ENCODE measurements around the gene PIGU.
"Not testable (repeated sequence)": the region's sequence is repeated elsewhere in the genome, so short reads cannot be mapped to it uniquely, and the experiment has no call there.

The PIGU gene

DNA sequence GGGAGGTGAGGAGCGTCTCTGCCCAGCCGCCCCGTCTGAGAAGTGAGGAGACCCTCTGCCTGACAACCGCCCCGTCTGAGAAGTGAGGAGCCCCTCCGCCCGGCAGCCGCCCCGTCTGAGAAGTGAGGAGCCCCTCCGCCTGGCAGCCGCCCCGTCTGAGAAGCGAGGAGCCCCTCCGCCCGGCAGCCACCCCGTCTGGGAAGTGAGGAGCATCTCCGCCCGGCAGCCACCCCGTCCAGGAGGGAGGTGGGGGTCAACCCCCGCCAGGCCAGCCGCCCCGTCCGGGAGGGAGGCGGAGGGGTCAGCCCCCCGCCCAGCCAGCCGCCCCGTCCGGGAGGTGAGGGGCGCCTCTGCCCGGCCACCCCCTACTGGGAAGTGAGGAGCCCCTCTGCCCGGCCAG, 18.2 kb downstream of the PIGU start:
- H3K27me3 ChIP-seq (ENCODE audit: insufficient read depth, low read length, poor library complexity); H3K4me2 ChIP-seq (ENCODE audit: low read length); H3K79me2 ChIP-seq (ENCODE audit: control insufficient read depth, insufficient read depth, low read length); H4K5ac ChIP-seq (ENCODE audit: low read length); H3K23ac ChIP-seq (ENCODE audit: low read length); H3K36me3 ChIP-seq (ENCODE audit: control insufficient read depth, insufficient read depth, low read length); H2BK5ac ChIP-seq (ENCODE audit: low read length); H3K27ac ChIP-seq (ENCODE audit: low read depth, low read length); H3K79me1 ChIP-seq (ENCODE audit: low read length); H2AK5ac ChIP-seq (ENCODE audit: low read length); H3K4me3 ChIP-seq (ENCODE audit: low read length); H3K56ac ChIP-seq (ENCODE audit: low read length); H3K4ac ChIP-seq (ENCODE audit: low read depth, low read length); H2BK120ac ChIP-seq (ENCODE audit: low read depth, low read length); H3K4me1 ChIP-seq (ENCODE audit: control insufficient read depth, low read depth, low read length); H3K9ac ChIP-seq (ENCODE audit: low read length); H2BK15ac ChIP-seq (replicated peaks; ENCODE audit: low read depth); H4K8ac ChIP-seq (ENCODE audit: low read depth, low read length); DNase-seq; H3K18ac ChIP-seq (ENCODE audit: low read length): not testable (repeated sequence)
- WGBS (ENCODE audit: extremely low coverage, insufficient coverage, low lambda C conversion rate) = no CpG with 5 or more reads among the region's 31 CpGs

DNA sequence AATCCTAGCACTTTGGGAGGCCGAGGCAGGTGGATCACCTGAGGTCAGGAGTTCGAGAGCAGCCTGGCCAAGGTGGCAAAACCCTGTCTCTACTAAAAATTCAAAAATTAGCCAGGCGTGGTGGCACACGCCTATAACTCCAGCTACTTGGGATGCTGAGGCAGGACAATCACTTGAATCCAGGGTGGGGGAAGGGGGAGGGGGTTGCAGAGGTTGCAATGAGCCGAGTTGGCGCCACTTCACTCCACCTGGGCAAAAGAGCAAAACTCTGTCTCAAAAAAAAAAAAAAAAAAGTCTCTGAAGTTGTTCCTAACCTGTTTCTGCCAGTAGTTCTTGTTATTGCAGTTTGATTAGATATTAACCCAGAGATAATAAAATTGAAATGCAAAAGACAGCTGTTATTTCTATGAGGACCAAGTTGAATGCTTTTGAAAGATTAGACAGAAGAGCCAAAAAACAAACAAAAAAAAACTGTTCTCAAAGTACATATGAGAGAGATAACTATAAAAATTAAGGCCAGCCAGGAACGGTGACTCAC, 22.6 kb downstream of the PIGU start:
- H4K8ac ChIP-seq (ENCODE audit: low read depth, low read length) = no peak overlapping the region
- H3K27ac ChIP-seq (ENCODE audit: low read depth, low read length) = no peak overlapping the region
- H3K56ac ChIP-seq (ENCODE audit: low read length) = no peak overlapping the region
- DNase-seq = no peak
- no peaks in the 10 kb centered on the region for H3K36me3 ChIP-seq (ENCODE audit: control insufficient read depth, insufficient read depth, low read length)
- H3K79me1 ChIP-seq (ENCODE audit: low read length) = no peaks in the 10 kb centered on the region
- H3K4me1 ChIP-seq (ENCODE audit: control insufficient read depth, low read depth, low read length) = no peaks in the 10 kb centered on the region
- WGBS (ENCODE audit: extremely low coverage, insufficient coverage, low lambda C conversion rate) = no CpG with 5 or more reads among the region's 7 CpGs
- no peaks in the 10 kb centered on the region for H3K27me3 ChIP-seq (ENCODE audit: insufficient read depth, low read length, poor library complexity)
- H2BK120ac ChIP-seq (ENCODE audit: low read depth, low read length) = no peak overlapping the region
- H3K4me2 ChIP-seq (ENCODE audit: low read length) = no peak overlapping the region
- H3K79me2 ChIP-seq (ENCODE audit: control insufficient read depth, insufficient read depth, low read length) = no peaks in the 10 kb centered on the region
- no peak overlapping the region for H3K18ac ChIP-seq (ENCODE audit: low read length)
- H2BK5ac ChIP-seq (ENCODE audit: low read length) = no peak overlapping the region
- no peak overlapping the region for H3K9ac ChIP-seq (ENCODE audit: low read length)
- H4K5ac ChIP-seq (ENCODE audit: low read length) = no peak overlapping the region
- no peak overlapping the region for H3K4ac ChIP-seq (ENCODE audit: low read depth, low read length)
- H2BK15ac ChIP-seq (replicated peaks; ENCODE audit: low read depth) = no peak overlapping the region
- no peak overlapping the region for H2AK5ac ChIP-seq (ENCODE audit: low read length)
- no peak overlapping the region for H3K23ac ChIP-seq (ENCODE audit: low read length)
- no peak overlapping the region for H3K4me3 ChIP-seq (ENCODE audit: low read length)

DNA sequence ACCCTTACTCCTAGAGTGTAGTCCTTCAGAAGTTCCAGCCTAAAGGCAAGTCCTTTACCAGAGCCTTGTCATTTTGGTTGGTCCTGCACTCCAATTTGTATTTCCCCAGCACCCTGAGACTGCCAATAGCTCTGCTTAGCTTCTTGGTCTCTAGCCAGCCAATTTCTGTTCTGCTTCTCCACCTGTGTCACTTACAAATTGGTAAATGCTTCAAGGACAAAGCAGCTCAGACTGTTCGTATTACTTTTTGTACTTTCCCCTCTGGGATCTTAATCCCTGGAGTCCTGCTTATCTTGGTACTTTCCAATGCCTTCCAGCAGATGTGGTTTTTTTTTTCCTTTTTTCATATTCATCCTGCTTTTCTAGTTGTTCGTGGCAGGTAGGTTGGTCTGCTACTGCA, 25.7 kb downstream of the PIGU start:
- H3K9ac ChIP-seq (ENCODE audit: low read length) = no peak overlapping the region
- H4K5ac ChIP-seq (ENCODE audit: low read length) = no peak overlapping the region
- no peak for DNase-seq
- no peak overlapping the region for H3K27ac ChIP-seq (ENCODE audit: low read depth, low read length)
- no peak overlapping the region for H3K56ac ChIP-seq (ENCODE audit: low read length)
- H3K23ac ChIP-seq (ENCODE audit: low read length) = no peak overlapping the region
- no peak overlapping the region for H2BK120ac ChIP-seq (ENCODE audit: low read depth, low read length)
- no peak overlapping the region for H4K8ac ChIP-seq (ENCODE audit: low read depth, low read length)
- no peak overlapping the region for H2AK5ac ChIP-seq (ENCODE audit: low read length)
- H3K27me3 ChIP-seq (ENCODE audit: insufficient read depth, low read length, poor library complexity) = no peaks in the 10 kb centered on the region
- H2BK5ac ChIP-seq (ENCODE audit: low read length) = no peak overlapping the region
- no peaks in the 10 kb centered on the region for H3K79me2 ChIP-seq (ENCODE audit: control insufficient read depth, insufficient read depth, low read length)
- no peak overlapping the region for H3K4me3 ChIP-seq (ENCODE audit: low read length)
- H2BK15ac ChIP-seq (replicated peaks; ENCODE audit: low read depth) = no peak overlapping the region
- no peaks in the 10 kb centered on the region for H3K36me3 ChIP-seq (ENCODE audit: control insufficient read depth, insufficient read depth, low read length)
- no peak overlapping the region for H3K4me2 ChIP-seq (ENCODE audit: low read length)
- no peak overlapping the region for H3K4ac ChIP-seq (ENCODE audit: low read depth, low read length)
- H3K4me1 ChIP-seq (ENCODE audit: control insufficient read depth, low read depth, low read length) = no peaks in the 10 kb centered on the region
- no CpG with 5 or more reads among the region's 2 CpGs for WGBS (ENCODE audit: extremely low coverage, insufficient coverage, low lambda C conversion rate)
- H3K18ac ChIP-seq (ENCODE audit: low read length) = no peak overlapping the region
- H3K79me1 ChIP-seq (ENCODE audit: low read length) = no peaks in the 10 kb centered on the region

- Histone ChIP-seq H2BK15ac (replicated peaks; ENCODE audit: low read depth) (no peak overlapping the region), H3K18ac (ENCODE audit: low read length) (no peak overlapping the region), H3K27ac (ENCODE audit: low read depth, low read length) (no peak overlapping the region), H3K36me3 (ENCODE audit: control insufficient read depth, insufficient read depth, low read length) (no peaks in the 10 kb centered on the region), H3K27me3 (ENCODE audit: insufficient read depth, low read length, poor library complexity) (no peaks in the 10 kb centered on the region), H3K56ac (ENCODE audit: low read length) (no peak overlapping the region), H3K4me2 (ENCODE audit: low read length) (no peak overlapping the region), H3K9ac (ENCODE audit: low read length) (no peak overlapping the region), H2BK5ac (ENCODE audit: low read length) (no peak overlapping the region), H3K79me2 (ENCODE audit: control insufficient read depth, insufficient read depth, low read length) (no peaks in the 10 kb centered on the region), H2AK5ac (ENCODE audit: low read length) (no peak overlapping the region), H4K5ac (ENCODE audit: low read length) (no peak overlapping the region), H3K4ac (ENCODE audit: low read depth, low read length) (no peak overlapping the region), H3K4me1 (ENCODE audit: control insufficient read depth, low read depth, low read length) (no peaks in the 10 kb centered on the region), H3K23ac (ENCODE audit: low read length) (no peak overlapping the region), H4K8ac (ENCODE audit: low read depth, low read length) (no peak overlapping the region), H3K79me1 (ENCODE audit: low read length) (no peaks in the 10 kb centered on the region), H2BK120ac (ENCODE audit: low read depth, low read length) (no peak overlapping the region), H3K4me3 (ENCODE audit: low read length) (no peak overlapping the region)
- no peak for DNase-seq
- WGBS (ENCODE audit: extremely low coverage, insufficient coverage, low lambda C conversion rate) = no CpG with 5 or more reads among the region's 1 CpG
Observed at GRCh38 chr20:34647737-34648136, 29.2 kb downstream of the PIGU start.

- no CpG with 5 or more reads among the region's 1 CpG for WGBS (ENCODE audit: extremely low coverage, insufficient coverage, low lambda C conversion rate)
- H3K79me1 ChIP-seq (ENCODE audit: low read length) = no peaks in the 10 kb centered on the region
- DNase-seq = no peak
- H2BK5ac ChIP-seq (ENCODE audit: low read length) = no peak overlapping the region
- no peak overlapping the region for H3K56ac ChIP-seq (ENCODE audit: low read length)
- H3K4me2 ChIP-seq (ENCODE audit: low read length) = no peak overlapping the region
- no peak overlapping the region for H3K23ac ChIP-seq (ENCODE audit: low read length)
- no peak overlapping the region for H2BK120ac ChIP-seq (ENCODE audit: low read depth, low read length)
- H3K27me3 ChIP-seq (ENCODE audit: insufficient read depth, low read length, poor library complexity) = no peaks in the 10 kb centered on the region
- H3K4ac ChIP-seq (ENCODE audit: low read depth, low read length) = no peak overlapping the region
- no peak overlapping the region for H3K4me3 ChIP-seq (ENCODE audit: low read length)
- no peaks in the 10 kb centered on the region for H3K4me1 ChIP-seq (ENCODE audit: control insufficient read depth, low read depth, low read length)
- no peak overlapping the region for H4K5ac ChIP-seq (ENCODE audit: low read length)
- no peak overlapping the region for H2BK15ac ChIP-seq (replicated peaks; ENCODE audit: low read depth)
- no peak overlapping the region for H2AK5ac ChIP-seq (ENCODE audit: low read length)
- H3K27ac ChIP-seq (ENCODE audit: low read depth, low read length) = no peak overlapping the region
- H3K79me2 ChIP-seq (ENCODE audit: control insufficient read depth, insufficient read depth, low read length) = no peaks in the 10 kb centered on the region
- no peak overlapping the region for H3K9ac ChIP-seq (ENCODE audit: low read length)
- H3K18ac ChIP-seq (ENCODE audit: low read length) = no peak overlapping the region
- no peak overlapping the region for H4K8ac ChIP-seq (ENCODE audit: low read depth, low read length)
- no peaks in the 10 kb centered on the region for H3K36me3 ChIP-seq (ENCODE audit: control insufficient read depth, insufficient read depth, low read length)
Observed at GRCh38 chr20:34644951-34645350, 31.9 kb downstream of the PIGU start.

- Histone ChIP-seq H3K4ac (ENCODE audit: low read depth, low read length) (no peak overlapping the region), H3K27ac (ENCODE audit: low read depth, low read length) (no peak overlapping the region), H2BK5ac (ENCODE audit: low read length) (no peak overlapping the region), H2BK120ac (ENCODE audit: low read depth, low read length) (no peak overlapping the region), H2BK15ac (replicated peaks; ENCODE audit: low read depth) (no peak overlapping the region), H3K4me2 (ENCODE audit: low read length) (no peak overlapping the region), H2AK5ac (ENCODE audit: low read length) (no peak overlapping the region), H3K56ac (ENCODE audit: low read length) (no peak overlapping the region), H3K4me1 (ENCODE audit: control insufficient read depth, low read depth, low read length) (no peaks in the 10 kb centered on the region), H3K23ac (ENCODE audit: low read length) (no peak overlapping the region), H3K36me3 (ENCODE audit: control insufficient read depth, insufficient read depth, low read length) (no peaks in the 10 kb centered on the region), H3K79me2 (ENCODE audit: control insufficient read depth, insufficient read depth, low read length) (no peaks in the 10 kb centered on the region), H3K9ac (ENCODE audit: low read length) (no peak overlapping the region), H3K27me3 (ENCODE audit: insufficient read depth, low read length, poor library complexity) (no peaks in the 10 kb centered on the region), H3K18ac (ENCODE audit: low read length) (no peak overlapping the region), H3K79me1 (ENCODE audit: low read length) (no peaks in the 10 kb centered on the region), H4K8ac (ENCODE audit: low read depth, low read length) (no peak overlapping the region), H4K5ac (ENCODE audit: low read length) (no peak overlapping the region), H3K4me3 (ENCODE audit: low read length) (no peak overlapping the region)
- WGBS (ENCODE audit: extremely low coverage, insufficient coverage, low lambda C conversion rate) = no CpG with 5 or more reads among the region's 1 CpG
- no peak for DNase-seq
Observed at GRCh38 chr20:34644345-34644744, 32.5 kb downstream of the PIGU start.

All from mesendoderm (in vitro differentiated cells).